HepG2 (cell line): ENCODE data around the gene PPM1H. TPM values are rescaled to one million over a fixed set of nuclear protein-coding genes. Genes with fewer than 3 reads are reported as not detected.

Experiments
- ATAC-seq: fragments of 200-7000 bp; cut with Tn5 transposase; 3 replicates; pipeline ENCODE4 v1.9.1; 2020; ENCODE audit warnings: mild to moderate bottlenecking, moderate library complexity
- BruUV-seq: library from RNA; stranded (reverse); fragments of 400-500 nt; replicated peaks from 2 replicates; lab custom pipeline; 2021; lab: Mats Ljungman, UMichigan
- CTCF ChIA-PET: fragments of 300-600 bp; formaldehyde crosslinking; extraction: SDS; loops from one replicate; lab custom pipeline; 2021; ENCODE audit warnings: low total read pairs, inconsistent platforms, low intra/inter-chr PET ratio; lab: Yijun Ruan, JAX
- POLR2A ChIA-PET: fragments of 350-600 bp; sonication (Branson Sonifier 250); formaldehyde crosslinking; loops from one replicate; lab custom pipeline; 2020; ENCODE audit warnings: antibody characterized with exemption, inconsistent platforms; lab: Yijun Ruan, JAX
- DNase-seq: peaks from one replicate; pipeline ENCODE4 v3.0.0-alpha.2; 2015; ENCODE audit warnings: low spot score
- FAIRE-seq: peaks from 3 replicates; lab custom pipeline; 2011; peaks lifted over from hg19 to GRCh38; lab: Jason Lieb, UNC
- H2AFZ ChIP-seq: one replicate; pipeline ENCODE4 v1.6.1; 2011; ENCODE audit warnings: low read length, inconsistent platforms
- H3K27ac ChIP-seq: fragments of 300-600 bp; 3 replicates; pipeline ENCODE4 v1.8.0; 2011; ENCODE audit warnings: mixed run types, mild to moderate bottlenecking, mixed read lengths, low read length, inconsistent platforms; ENCODE audit not compliant: insufficient read depth; ENCODE audit errors: extremely low read length
- H3K27me3 ChIP-seq, 2 experiments: fragments of 200-600 bp in 1 of 2; 2 replicates in 1 of 2; 3 replicates in 1 of 2; pipeline versions ENCODE4 v1.6.0 to v1.8.0; 2011; ENCODE audit warnings: low read length in 2 of 2, mild to moderate bottlenecking in 2 of 2, moderate library complexity in 2 of 2, inconsistent platforms in 1 of 2; ENCODE audit not compliant: insufficient read depth in 2 of 2, control insufficient read depth in 1 of 2
- H3K36me3 ChIP-seq, 2 experiments: fragments of 200-600 bp in 1 of 2; replicated peaks in 1 of 2; 2 replicates in 1 of 2; 3 replicates in 1 of 2; pipeline versions ENCODE4 v1.5.1 to v1.8.0; 2011; ENCODE audit warnings: low read length in 2 of 2, inconsistent platforms in 1 of 2; ENCODE audit not compliant: insufficient read depth in 2 of 2, control insufficient read depth in 1 of 2
- H3K4me1 ChIP-seq: 2 replicates; pipeline ENCODE4 v1.5.1; 2012; ENCODE audit warnings: low read length, inconsistent platforms; ENCODE audit not compliant: insufficient read depth
- H3K4me2 ChIP-seq: 2 replicates; pipeline ENCODE4 v1.6.0; 2011; ENCODE audit warnings: low read depth, low read length, inconsistent platforms
- H3K4me3 ChIP-seq, 3 experiments: fragments of 200-600 bp in 1 of 3; sonication (generic), shearing (Covaris generic) in 1 of 3; replicated peaks in 1 of 3; 2 replicates each; pipeline ENCODE4 v1.5.1; 2011 to 2016; ENCODE audit warnings: low read length in 3 of 3, inconsistent platforms in 2 of 3, low read depth in 2 of 3, mild to moderate bottlenecking in 2 of 3, control low read depth in 1 of 3, mixed read lengths in 1 of 3; ENCODE audit not compliant: insufficient read depth in 1 of 3
- H3K79me2 ChIP-seq: one replicate; pipeline ENCODE4 v1.6.1; 2011; ENCODE audit warnings: low read length, inconsistent platforms; ENCODE audit not compliant: insufficient read depth
- H3K9ac ChIP-seq: 2 replicates; pipeline ENCODE4 v1.6.0; 2011; ENCODE audit warnings: mild to moderate bottlenecking, low read depth, low read length, inconsistent platforms; ENCODE audit not compliant: insufficient read depth
- H3K9me3 ChIP-seq: 2 replicates; pipeline ENCODE4 v1.5.1; 2012; ENCODE audit warnings: mild to moderate bottlenecking, low read length
- H4K20me1 ChIP-seq: 2 replicates; pipeline ENCODE4 v1.6.0; 2011; ENCODE audit warnings: inconsistent platforms, mild to moderate bottlenecking, low read length, moderate library complexity; ENCODE audit not compliant: insufficient read depth
- ARNT ChIP-seq: fragments of 450-650 bp; IDR thresholded peaks from 2 replicates; pipeline ENCODE4 v1.6.1; 2017
- CEBPB ChIP-seq: IDR thresholded peaks from 2 replicates; pipeline ENCODE4 v1.6.1; 2011; ENCODE audit warnings: low read depth, low read length, improper control_type of control experiment, borderline replicate concordance
- CHD2 ChIP-seq: IDR thresholded peaks from 2 replicates; pipeline ENCODE4 v1.6.1; 2011; ENCODE audit warnings: low read depth, low read length, improper control_type of control experiment
- DR1 ChIP-seq: sonication (generic); formaldehyde crosslinking; IDR thresholded peaks from 2 replicates; pipeline ENCODE4 v1.8.0; 2021; ENCODE audit warnings: mild to moderate bottlenecking, missing genetic modification reagents, inconsistent platforms
- HDAC1 ChIP-seq: sonication (generic); formaldehyde crosslinking; IDR thresholded peaks from 2 replicates; pipeline ENCODE4 v1.5.1; 2020; ENCODE audit warnings: mild to moderate bottlenecking, missing genetic modification reagents
- TCF7L2 ChIP-seq: IDR thresholded peaks from 2 replicates; pipeline ENCODE4 v1.6.1; 2011; ENCODE audit warnings: mild to moderate bottlenecking, low read depth, low read length, moderate library complexity
- ZFP36L1 ChIP-seq: sonication (generic); formaldehyde crosslinking; IDR thresholded peaks from 2 replicates; pipeline ENCODE4 v1.8.0; 2022; ENCODE audit warnings: mild to moderate bottlenecking, missing genetic modification reagents, moderate library complexity
- ZNF781 ChIP-seq: sonication (generic); formaldehyde crosslinking; IDR thresholded peaks from 2 replicates; pipeline ENCODE4 v1.5.1; 2020; ENCODE audit warnings: borderline replicate concordance, mild to moderate bottlenecking, missing genetic modification reagents; ENCODE audit errors: not compliant biosample characterization
- WGBS: methylation state at CpG from one replicate; pipeline ENCODE4 v1.1.6; 2017; ENCODE audit warnings: low lambda C conversion rate; 5-methylcytosine and 5-hydroxymethylcytosine counted together
- in situ Hi-C: cut with HindIII; loops from 2 replicates; pipeline ENCODE4 v1.10.0; 2017; ENCODE audit warnings: low pct_unique_long_range_greater_than_20kb; ENCODE audit not compliant: extremely low pct_ligation_motif_present
- intact Hi-C: fragments of 100-400 bp; cut with micrococcal nuclease; formaldehyde crosslinking; loops from one replicate; pipeline ENCODE4 v1.10.0; 2022; ENCODE audit not compliant: unreplicated experiment
- polyA plus RNA-seq, 8 experiments: library from polyadenylated mRNA; depleted of rRNA in 3 of 8; stranded (reverse) in 7 of 8; unstranded in 1 of 8; fragments of >200 nt; fragmentation: Illumina TruSeq in 4 of 8; extraction: Trizol in 4 of 8; gene quantifications; 2 replicates each; pipeline versions ENCODE4 v1.2.1 to v1.2.3, GENCODE V29; 2011 to 2016; ENCODE audit warnings: low read depth in 4 of 8, missing spikeins in 1 of 8, mixed read lengths in 1 of 8; ENCODE audit not compliant: insufficient read depth in 1 of 8
- total RNA-seq, 5 experiments: library from RNA; depleted of rRNA; stranded (reverse); fragments of >200 nt; fragmentation: Illumina TruSeq; extraction: Trizol; gene quantifications; 2 replicates each; pipeline ENCODE4 v1.2.3, GENCODE V29; 2016; ENCODE audit warnings: low read depth in 1 of 5
- TF ChIP-seq, protein P1 (sequence below): IDR thresholded peaks from 2 replicates; pipeline ENCODE4 v1.6.1; 2016; ENCODE audit warnings: mild to moderate bottlenecking
- TF ChIP-seq, protein P2 (sequence below): sonication (generic); formaldehyde crosslinking; IDR thresholded peaks from 2 replicates; pipeline ENCODE4 v1.5.0; 2020; ENCODE audit warnings: missing genetic modification reagents
- TF ChIP-seq, protein P3 (sequence below): sonication (generic); formaldehyde crosslinking; IDR thresholded peaks from 2 replicates; pipeline ENCODE4 v1.5.0; 2020; ENCODE audit warnings: mild to moderate bottlenecking, missing genetic modification reagents, borderline replicate concordance
- TF ChIP-seq, protein P4 (sequence below): sonication (generic); formaldehyde crosslinking; IDR thresholded peaks from 2 replicates; pipeline ENCODE4 v1.4.0; 2020; ENCODE audit warnings: missing genetic modification reagents

PPM1H gene
- total and polyA plus RNA-seq, 2 of the 13 experiments (the other 11 are each of a cell fraction or from before 2014, with no cell fraction given) = 29.1 to 38.1 TPM

DNA sequence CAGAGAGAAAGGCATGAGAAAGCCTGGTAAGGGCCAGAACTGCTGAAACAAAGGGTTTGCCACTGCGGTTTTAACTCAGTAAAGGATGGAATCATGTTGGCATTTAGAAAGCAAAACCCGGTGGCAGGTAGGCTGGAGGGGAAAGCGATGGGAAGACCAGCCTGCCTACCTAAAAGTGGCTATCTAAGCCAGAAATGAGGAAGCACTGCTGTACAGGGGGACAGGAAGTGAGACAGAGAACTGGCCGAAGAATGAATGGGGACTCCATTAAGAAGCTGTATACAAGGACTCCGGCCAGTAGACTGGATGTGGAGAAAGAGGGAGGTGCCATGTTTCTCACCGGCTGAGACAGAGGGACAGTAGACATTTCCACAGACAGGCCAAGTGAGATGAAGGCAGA lies 48.2 kb downstream of the PPM1H start:
- ATAC-seq (no peak), DNase-seq (no peak), FAIRE-seq (no peak)
- no peak overlapping the region for H3K4me3 ChIP-seq
- H2AFZ ChIP-seq = no peak overlapping the region
- intact Hi-C loops = no loop called here
- H3K27me3 ChIP-seq = no peaks in the 10 kb centered on the region
- peaks cover 52% of the 10 kb centered on the region for H3K4me1 ChIP-seq
- CTCF ChIA-PET = no interaction called here
- H4K20me1 ChIP-seq = no peaks in the 10 kb centered on the region; the same call in 1 of the 2 replicates
- no peaks in the 10 kb centered on the region for H3K9me3 ChIP-seq
- H3K9ac ChIP-seq = no peak overlapping the region
- WGBS = 97% methylated on average over 6 of the region's 6 CpGs
- peaks cover 75% of the 10 kb centered on the region for H3K79me2 ChIP-seq
- BruUV-seq = no TSS peak
- no peak overlapping the region for H3K27ac ChIP-seq
- TF ChIP-seq, protein P1, sequence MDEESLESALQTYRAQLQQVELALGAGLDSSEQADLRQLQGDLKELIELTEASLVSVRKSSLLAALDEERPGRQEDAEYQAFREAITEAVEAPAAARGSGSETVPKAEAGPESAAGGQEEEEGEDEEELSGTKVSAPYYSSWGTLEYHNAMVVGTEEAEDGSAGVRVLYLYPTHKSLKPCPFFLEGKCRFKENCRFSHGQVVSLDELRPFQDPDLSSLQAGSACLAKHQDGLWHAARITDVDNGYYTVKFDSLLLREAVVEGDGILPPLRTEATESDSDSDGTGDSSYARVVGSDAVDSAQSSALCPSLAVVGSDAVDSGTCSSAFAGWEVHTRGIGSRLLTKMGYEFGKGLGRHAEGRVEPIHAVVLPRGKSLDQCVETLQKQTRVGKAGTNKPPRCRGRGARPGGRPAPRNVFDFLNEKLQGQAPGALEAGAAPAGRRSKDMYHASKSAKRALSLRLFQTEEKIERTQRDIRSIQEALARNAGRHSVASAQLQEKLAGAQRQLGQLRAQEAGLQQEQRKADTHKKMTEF (CRISPR knock-in tag) = no peak
- TF ChIP-seq, protein P2, sequence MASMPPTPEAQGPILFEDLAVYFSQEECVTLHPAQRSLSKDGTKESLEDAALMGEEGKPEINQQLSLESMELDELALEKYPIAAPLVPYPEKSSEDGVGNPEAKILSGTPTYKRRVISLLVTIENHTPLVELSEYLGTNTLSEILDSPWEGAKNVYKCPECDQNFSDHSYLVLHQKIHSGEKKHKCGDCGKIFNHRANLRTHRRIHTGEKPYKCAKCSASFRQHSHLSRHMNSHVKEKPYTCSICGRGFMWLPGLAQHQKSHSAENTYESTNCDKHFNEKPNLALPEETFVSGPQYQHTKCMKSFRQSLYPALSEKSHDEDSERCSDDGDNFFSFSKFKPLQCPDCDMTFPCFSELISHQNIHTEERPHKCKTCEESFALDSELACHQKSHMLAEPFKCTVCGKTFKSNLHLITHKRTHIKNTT (CRISPR knock-in tag) = no peak
- TF ChIP-seq ARNT (no peak), ZFP36L1 (CRISPR knock-in tag) (no peak), HDAC1 (CRISPR knock-in tag) (no peak), TCF7L2 (no peak), CEBPB (no peak), ZNF781 (CRISPR knock-in tag) (no peak), CHD2 (no peak), DR1 (CRISPR knock-in tag) (no peak)
- TF ChIP-seq, protein P3, sequence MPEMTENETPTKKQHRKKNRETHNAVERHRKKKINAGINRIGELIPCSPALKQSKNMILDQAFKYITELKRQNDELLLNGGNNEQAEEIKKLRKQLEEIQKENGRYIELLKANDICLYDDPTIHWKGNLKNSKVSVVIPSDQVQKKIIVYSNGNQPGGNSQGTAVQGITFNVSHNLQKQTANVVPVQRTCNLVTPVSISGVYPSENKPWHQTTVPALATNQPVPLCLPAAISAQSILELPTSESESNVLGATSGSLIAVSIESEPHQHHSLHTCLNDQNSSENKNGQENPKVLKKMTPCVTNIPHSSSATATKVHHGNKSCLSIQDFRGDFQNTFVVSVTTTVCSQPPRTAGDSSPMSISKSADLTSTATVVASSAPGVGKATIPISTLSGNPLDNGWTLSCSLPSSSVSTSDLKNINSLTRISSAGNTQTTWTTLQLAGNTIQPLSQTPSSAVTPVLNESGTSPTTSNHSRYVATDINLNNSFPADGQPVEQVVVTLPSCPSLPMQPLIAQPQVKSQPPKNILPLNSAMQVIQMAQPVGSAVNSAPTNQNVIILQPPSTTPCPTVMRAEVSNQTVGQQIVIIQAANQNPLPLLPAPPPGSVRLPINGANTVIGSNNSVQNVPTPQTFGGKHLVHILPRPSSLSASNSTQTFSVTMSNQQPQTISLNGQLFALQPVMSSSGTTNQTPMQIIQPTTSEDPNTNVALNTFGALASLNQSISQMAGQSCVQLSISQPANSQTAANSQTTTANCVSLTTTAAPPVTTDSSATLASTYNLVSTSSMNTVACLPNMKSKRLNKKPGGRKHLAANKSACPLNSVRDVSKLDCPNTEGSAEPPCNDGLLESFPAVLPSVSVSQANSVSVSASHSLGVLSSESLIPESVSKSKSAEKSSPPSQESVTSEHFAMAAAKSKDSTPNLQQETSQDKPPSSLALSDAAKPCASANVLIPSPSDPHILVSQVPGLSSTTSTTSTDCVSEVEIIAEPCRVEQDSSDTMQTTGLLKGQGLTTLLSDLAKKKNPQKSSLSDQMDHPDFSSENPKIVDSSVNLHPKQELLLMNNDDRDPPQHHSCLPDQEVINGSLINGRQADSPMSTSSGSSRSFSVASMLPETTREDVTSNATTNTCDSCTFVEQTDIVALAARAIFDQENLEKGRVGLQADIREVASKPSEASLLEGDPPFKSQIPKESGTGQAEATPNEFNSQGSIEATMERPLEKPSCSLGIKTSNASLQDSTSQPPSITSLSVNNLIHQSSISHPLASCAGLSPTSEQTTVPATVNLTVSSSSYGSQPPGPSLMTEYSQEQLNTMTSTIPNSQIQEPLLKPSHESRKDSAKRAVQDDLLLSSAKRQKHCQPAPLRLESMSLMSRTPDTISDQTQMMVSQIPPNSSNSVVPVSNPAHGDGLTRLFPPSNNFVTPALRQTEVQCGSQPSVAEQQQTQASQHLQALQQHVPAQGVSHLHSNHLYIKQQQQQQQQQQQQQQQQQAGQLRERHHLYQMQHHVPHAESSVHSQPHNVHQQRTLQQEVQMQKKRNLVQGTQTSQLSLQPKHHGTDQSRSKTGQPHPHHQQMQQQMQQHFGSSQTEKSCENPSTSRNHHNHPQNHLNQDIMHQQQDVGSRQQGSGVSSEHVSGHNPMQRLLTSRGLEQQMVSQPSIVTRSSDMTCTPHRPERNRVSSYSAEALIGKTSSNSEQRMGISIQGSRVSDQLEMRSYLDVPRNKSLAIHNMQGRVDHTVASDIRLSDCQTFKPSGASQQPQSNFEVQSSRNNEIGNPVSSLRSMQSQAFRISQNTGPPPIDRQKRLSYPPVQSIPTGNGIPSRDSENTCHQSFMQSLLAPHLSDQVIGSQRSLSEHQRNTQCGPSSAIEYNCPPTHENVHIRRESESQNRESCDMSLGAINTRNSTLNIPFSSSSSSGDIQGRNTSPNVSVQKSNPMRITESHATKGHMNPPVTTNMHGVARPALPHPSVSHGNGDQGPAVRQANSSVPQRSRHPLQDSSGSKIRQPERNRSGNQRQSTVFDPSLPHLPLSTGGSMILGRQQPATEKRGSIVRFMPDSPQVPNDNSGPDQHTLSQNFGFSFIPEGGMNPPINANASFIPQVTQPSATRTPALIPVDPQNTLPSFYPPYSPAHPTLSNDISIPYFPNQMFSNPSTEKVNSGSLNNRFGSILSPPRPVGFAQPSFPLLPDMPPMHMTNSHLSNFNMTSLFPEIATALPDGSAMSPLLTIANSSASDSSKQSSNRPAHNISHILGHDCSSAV (CRISPR knock-in tag) = no peak
- TF ChIP-seq, protein P4, sequence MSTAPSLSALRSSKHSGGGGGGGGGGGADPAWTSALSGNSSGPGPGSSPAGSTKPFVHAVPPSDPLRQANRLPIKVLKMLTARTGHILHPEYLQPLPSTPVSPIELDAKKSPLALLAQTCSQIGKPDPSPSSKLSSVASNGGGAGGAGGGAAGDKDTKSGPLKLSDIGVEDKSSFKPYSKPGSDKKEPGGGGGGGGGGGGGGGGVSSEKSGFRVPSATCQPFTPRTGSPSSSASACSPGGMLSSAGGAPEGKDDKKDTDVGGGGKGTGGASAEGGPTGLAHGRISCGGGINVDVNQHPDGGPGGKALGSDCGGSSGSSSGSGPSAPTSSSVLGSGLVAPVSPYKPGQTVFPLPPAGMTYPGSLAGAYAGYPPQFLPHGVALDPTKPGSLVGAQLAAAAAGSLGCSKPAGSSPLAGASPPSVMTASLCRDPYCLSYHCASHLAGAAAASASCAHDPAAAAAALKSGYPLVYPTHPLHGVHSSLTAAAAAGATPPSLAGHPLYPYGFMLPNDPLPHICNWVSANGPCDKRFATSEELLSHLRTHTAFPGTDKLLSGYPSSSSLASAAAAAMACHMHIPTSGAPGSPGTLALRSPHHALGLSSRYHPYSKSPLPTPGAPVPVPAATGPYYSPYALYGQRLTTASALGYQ = no peak
- TF ChIP-seq, all 625 proteins: peak for 0
- Histone ChIP-seq H3K36me3 (peaks cover 5 to 9% of the 10 kb centered on the region in 2 experiments; a peak in 4 of 5 replicates), H3K4me2 (no peak overlapping the region)
- POLR2A ChIA-PET = no interaction called here
- in situ Hi-C loops = no loop called here
